Karpas-422 (cell line): ENCODE data around the gene RCOR3. TPM values are rescaled to one million over a fixed set of nuclear protein-coding genes. Genes with fewer than 3 reads are reported as not detected.

Experiments
- DNase-seq: peaks from one replicate; pipeline ENCODE4 v3.0.0-alpha.2; 2015
- H2AFZ ChIP-seq: fragments of 200-600 bp; sonication (generic); 2 replicates; pipeline ENCODE4 v1.6.1; 2014; ENCODE audit warnings: antibody characterized with exemption, low read length, mixed read lengths
- H3K27ac ChIP-seq: fragments of 200-600 bp; sonication (generic); 2 replicates; pipeline ENCODE4 v1.5.1; 2014; ENCODE audit warnings: mild to moderate bottlenecking, low read length, moderate library complexity
- H3K27me3 ChIP-seq: fragments of 200-600 bp; sonication (generic); 2 replicates; pipeline ENCODE4 v1.6.1; 2014; ENCODE audit warnings: low read length, mixed read lengths
- H3K36me3 ChIP-seq: fragments of 200-600 bp; sonication (generic); 2 replicates; pipeline ENCODE4 v1.6.1; 2014; ENCODE audit warnings: low read length, mixed read lengths; ENCODE audit not compliant: insufficient read depth
- H3K4me1 ChIP-seq: fragments of 200-600 bp; sonication (generic); 2 replicates; pipeline ENCODE4 v1.6.1; 2014; ENCODE audit warnings: mild to moderate bottlenecking, low read length, mixed read lengths
- H3K4me2 ChIP-seq: fragments of 200-600 bp; sonication (generic); 2 replicates; pipeline ENCODE4 v1.6.1; 2014; ENCODE audit warnings: low read length, low read depth, mild to moderate bottlenecking; ENCODE audit not compliant: poor library complexity, severe bottlenecking
- H3K4me3 ChIP-seq: fragments of 200-600 bp; sonication (generic); 2 replicates; pipeline ENCODE4 v1.5.1; 2014; ENCODE audit warnings: mild to moderate bottlenecking, antibody characterized with exemption, low read length, mixed read lengths
- H3K79me2 ChIP-seq: fragments of 200-600 bp; sonication (generic); 2 replicates; pipeline ENCODE4 v1.6.1; 2014; ENCODE audit warnings: mild to moderate bottlenecking, low read length, mixed read lengths
- H3K9ac ChIP-seq: fragments of 200-600 bp; sonication (generic); 2 replicates; pipeline ENCODE4 v1.6.0; 2014; ENCODE audit warnings: low read length
- H3K9me2 ChIP-seq: fragments of 200-600 bp; sonication (generic), shearing (Covaris generic); replicated peaks from 2 replicates; pipeline ENCODE4 v1.6.0; 2014; ENCODE audit warnings: mild to moderate bottlenecking, low read length, moderate library complexity; ENCODE audit not compliant: insufficient read depth
- H3K9me3 ChIP-seq: fragments of 300-700, 200-600 bp; sonication (generic); 2 replicates; pipeline ENCODE4 v1.6.1; 2014; ENCODE audit warnings: low read length, mixed read lengths
- H4K20me1 ChIP-seq: fragments of 200-600 bp; sonication (generic); 2 replicates; pipeline ENCODE4 v1.6.1; 2014; ENCODE audit warnings: mild to moderate bottlenecking, antibody characterized with exemption, low read length, low read depth; ENCODE audit not compliant: insufficient read depth
- total RNA-seq: library from RNA; depleted of rRNA; stranded (reverse); fragments of >200 nt; shearing (Covaris generic); gene quantifications from 2 replicates; pipeline ENCODE4 v1.2.3, GENCODE V29; 2014; ENCODE audit warnings: low replicate concordance

RCOR3 gene
- total RNA-seq, 1 experiment from 2014 or later = 43.0 TPM

DNA sequence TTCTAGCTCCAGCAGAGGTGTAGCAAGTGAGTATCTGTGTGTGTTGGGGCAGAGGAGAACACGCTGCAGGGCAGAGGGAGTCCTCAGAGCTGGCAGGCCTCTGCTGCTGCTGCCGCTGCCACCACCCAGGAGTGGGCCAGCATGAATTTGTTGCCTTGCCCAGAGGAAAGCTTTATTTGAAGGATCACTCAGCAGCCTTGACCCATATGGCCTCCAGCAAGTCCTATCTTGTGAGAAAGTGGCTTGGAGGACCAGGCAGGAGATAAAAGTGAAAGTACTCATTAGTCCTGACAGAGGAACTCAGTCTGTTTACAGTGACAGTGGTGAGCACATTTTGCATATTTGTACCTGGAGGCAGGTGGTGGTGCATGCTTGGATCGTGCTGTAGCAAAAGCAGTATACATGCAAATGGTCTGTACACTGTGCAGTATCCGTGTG lies 70.6 kb downstream of the RCOR3 start:
- no peak overlapping the region for H2AFZ ChIP-seq
- no peaks in the 10 kb centered on the region for H4K20me1 ChIP-seq
- H3K4me2 ChIP-seq = peak overlapping the region; percentile 88
- H3K4me1 ChIP-seq = peaks cover 65% of the 10 kb centered on the region
- H3K36me3 ChIP-seq = no peaks in the 10 kb centered on the region
- H3K79me2 ChIP-seq = peaks cover 53% of the 10 kb centered on the region
- no peaks in the 10 kb centered on the region for H3K27me3 ChIP-seq
- no peaks in the 10 kb centered on the region for H3K9me2 ChIP-seq
- peak overlapping the region; percentile 80; the same call in 1 of the 2 replicates for H3K4me3 ChIP-seq
- peak overlapping the region; percentile 51 for H3K27ac ChIP-seq
- DNase-seq = peak; percentile 77
- H3K9ac ChIP-seq = peak overlapping the region; percentile 79
- no peaks in the 10 kb centered on the region for H3K9me3 ChIP-seq

DNA sequence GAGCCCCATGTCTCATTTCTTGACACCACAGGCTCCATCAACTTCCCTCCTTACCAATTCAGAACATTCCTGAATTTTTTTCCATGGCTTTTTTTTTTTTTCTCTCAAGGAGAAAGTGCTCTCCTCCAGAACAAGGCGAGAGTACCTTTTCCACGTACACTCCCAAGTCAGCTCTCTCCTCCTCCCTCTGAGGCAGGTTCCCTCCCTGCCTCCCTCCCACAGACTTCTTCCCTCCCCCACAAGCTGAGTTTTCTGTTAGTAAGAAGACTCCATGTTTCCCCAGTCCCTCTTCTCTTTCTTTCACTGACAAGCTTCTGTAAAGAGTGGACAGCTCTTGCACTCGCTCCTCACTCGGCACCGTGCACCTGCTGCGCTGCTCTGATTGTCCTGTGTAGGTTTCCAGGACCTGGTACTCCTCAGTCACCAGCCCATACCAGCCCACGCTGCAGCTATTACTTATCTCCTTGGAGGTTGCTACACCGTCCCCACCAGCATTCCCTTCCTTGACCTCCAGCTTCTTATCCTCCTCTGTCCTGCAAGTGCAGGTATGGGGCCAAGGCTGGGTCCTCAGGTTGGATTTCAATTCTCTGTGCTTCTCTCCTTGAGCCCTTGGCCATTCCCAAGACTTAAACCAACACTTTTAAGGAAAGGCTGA lies 71.2 kb downstream of the RCOR3 start:
- no peaks in the 10 kb centered on the region for H3K9me2 ChIP-seq
- H3K4me2 ChIP-seq = peak overlapping the region; percentile 88
- no peaks in the 10 kb centered on the region for H3K27me3 ChIP-seq
- no peak overlapping the region for H3K27ac ChIP-seq
- H4K20me1 ChIP-seq = no peaks in the 10 kb centered on the region
- H3K79me2 ChIP-seq = peaks cover 55% of the 10 kb centered on the region
- H3K9me3 ChIP-seq = no peaks in the 10 kb centered on the region
- no peak overlapping the region for H3K9ac ChIP-seq
- H3K4me3 ChIP-seq = peak overlapping the region; percentile 80; the same call in 1 of the 2 replicates
- H3K4me1 ChIP-seq = peaks cover 71% of the 10 kb centered on the region
- no peak overlapping the region for H2AFZ ChIP-seq
- H3K36me3 ChIP-seq = no peaks in the 10 kb centered on the region
- no peak for DNase-seq

DNA sequence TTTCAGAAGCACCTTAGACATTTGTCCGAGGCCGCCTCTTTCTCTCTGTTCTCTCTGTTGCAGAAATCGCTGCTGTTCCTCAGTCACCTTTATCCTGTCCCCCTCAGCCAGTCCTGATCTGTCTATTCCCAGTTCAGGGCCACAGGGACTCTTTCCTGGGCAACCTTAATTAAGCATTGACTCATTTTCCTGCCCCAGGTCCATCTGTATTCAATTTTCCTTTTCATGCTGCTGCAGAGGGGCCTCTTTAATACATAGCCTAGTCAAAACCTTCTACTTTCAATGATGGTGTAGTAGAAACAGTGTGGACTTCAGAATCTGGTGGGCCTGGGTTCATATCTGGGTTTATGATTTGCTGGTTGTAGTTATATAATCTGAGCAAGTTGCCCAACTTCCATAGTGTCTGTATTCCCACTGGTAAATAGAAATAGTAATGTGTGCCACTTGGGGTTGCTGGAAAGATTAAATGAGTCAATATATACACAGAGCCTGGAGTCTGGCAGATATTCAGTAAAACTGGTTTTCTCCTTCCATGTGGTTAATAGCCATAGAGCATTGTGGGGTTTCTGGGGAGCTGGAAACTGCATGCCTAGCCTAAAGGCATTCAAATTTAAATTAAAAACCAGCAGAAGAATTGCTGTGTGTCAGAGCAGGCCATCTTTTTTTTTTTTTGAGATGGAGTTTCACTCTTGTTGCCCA lies 72.0 kb downstream of the RCOR3 start:
- H3K4me1 ChIP-seq = peaks cover 78% of the 10 kb centered on the region
- H3K79me2 ChIP-seq = peaks cover 56% of the 10 kb centered on the region
- peak overlapping the region; percentile 88 for H3K4me2 ChIP-seq
- H3K4me3 ChIP-seq = no peak overlapping the region
- H4K20me1 ChIP-seq = no peaks in the 10 kb centered on the region
- no peaks in the 10 kb centered on the region for H3K9me2 ChIP-seq
- no peak overlapping the region; the same call in 1 of the 2 replicates for H3K27ac ChIP-seq
- H2AFZ ChIP-seq = no peak overlapping the region
- no peaks in the 10 kb centered on the region for H3K9me3 ChIP-seq
- H3K36me3 ChIP-seq = no peaks in the 10 kb centered on the region
- H3K27me3 ChIP-seq = no peaks in the 10 kb centered on the region
- H3K9ac ChIP-seq = no peak overlapping the region
- no peak for DNase-seq

DNA sequence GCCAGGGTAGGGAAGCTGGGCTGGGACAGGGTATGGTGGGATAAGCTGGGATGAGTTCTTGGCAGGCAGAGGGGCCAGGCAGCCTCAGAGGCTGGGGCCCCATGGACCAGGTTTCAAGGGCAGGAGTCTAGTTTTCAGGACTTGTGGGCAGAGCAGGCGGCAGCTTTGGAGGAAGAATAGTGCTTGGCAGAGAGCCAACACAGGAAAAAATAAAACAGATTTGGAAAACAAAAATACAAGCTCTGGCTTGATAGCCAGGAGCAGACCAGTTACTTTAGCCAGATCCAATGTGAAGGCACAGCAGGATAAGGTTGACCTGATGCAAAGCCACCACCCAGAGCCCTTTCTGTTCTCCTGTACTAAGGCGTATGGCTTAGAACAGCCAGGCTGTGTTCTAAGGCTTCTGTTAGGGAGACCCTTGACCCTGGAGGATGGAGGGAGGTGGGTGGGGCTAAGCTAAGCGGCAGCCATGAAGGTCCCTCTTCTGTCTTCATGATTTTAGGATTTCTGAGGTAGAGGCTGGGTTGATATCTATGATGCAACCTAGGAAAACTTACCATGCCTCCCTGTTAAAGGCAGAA lies 73.0 kb downstream of the RCOR3 start:
- Histone ChIP-seq H3K36me3 (no peaks in the 10 kb centered on the region), H3K79me2 (peaks cover 65% of the 10 kb centered on the region), H3K9ac (no peak overlapping the region; the same call in 1 of the 2 replicates), H4K20me1 (no peaks in the 10 kb centered on the region), H3K9me2 (no peaks in the 10 kb centered on the region), H3K4me1 (peaks cover 74% of the 10 kb centered on the region), H3K4me2 (no peak overlapping the region), H2AFZ (no peak overlapping the region), H3K9me3 (no peaks in the 10 kb centered on the region), H3K4me3 (no peak overlapping the region), H3K27ac (no peak overlapping the region), H3K27me3 (no peaks in the 10 kb centered on the region)
- no peak for DNase-seq

DNA sequence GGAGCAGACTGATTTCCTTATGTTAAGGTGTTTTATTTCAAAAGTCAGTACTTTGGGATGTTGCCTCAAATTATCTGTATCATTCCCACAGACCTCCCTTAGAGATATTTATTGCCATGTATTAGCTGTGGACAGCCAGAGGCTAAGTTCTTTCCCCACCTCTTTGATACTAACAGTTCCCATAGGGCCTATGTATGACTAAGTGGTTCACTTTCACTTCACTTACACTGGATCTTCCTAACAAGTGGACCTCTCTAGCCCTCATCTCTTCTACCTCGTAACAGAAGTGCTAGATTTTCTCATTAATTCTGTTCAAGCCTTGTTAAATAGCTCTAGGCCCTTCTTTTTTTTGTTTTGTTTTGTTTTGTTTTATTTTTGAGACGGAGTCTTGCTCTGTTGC lies 73.7 kb downstream of the RCOR3 start:
- no peak overlapping the region for H3K4me2 ChIP-seq
- no peaks in the 10 kb centered on the region for H4K20me1 ChIP-seq
- no peak overlapping the region for H2AFZ ChIP-seq
- H3K9me3 ChIP-seq = no peaks in the 10 kb centered on the region
- H3K4me3 ChIP-seq = no peak overlapping the region
- no peaks in the 10 kb centered on the region for H3K36me3 ChIP-seq
- H3K4me1 ChIP-seq = peaks cover 67% of the 10 kb centered on the region
- no peak for DNase-seq
- H3K9ac ChIP-seq = no peak overlapping the region
- H3K79me2 ChIP-seq = peaks cover 69% of the 10 kb centered on the region
- H3K27ac ChIP-seq = no peak overlapping the region
- H3K27me3 ChIP-seq = no peaks in the 10 kb centered on the region
- H3K9me2 ChIP-seq = no peaks in the 10 kb centered on the region

DNA sequence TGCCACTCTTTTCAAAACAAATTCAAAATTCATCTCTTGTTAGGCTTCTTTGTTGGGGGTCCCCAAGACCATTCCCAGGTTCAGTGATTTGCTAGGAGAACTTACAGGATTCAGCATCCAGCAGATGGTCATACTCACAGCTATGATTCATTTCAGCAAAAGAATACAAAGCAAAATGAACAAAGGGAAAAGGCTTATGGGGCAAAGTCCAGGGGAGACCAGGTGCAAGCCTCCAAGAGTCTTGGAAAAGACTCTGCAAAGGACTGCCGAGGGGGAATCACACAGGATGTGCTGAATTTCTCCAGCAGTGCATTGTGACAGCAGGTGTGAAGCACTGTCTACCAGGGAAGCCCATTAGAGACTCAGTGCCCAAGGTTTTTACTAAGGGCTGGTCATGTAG lies 74.7 kb downstream of the RCOR3 start:
- no peak overlapping the region for H3K27ac ChIP-seq
- no peaks in the 10 kb centered on the region for H3K9me2 ChIP-seq
- no peak overlapping the region for H2AFZ ChIP-seq
- no peak overlapping the region for H3K9ac ChIP-seq
- no peaks in the 10 kb centered on the region for H3K9me3 ChIP-seq
- no peak overlapping the region for H3K4me2 ChIP-seq
- H3K79me2 ChIP-seq = peaks cover 64% of the 10 kb centered on the region
- H3K4me1 ChIP-seq = peaks cover 56% of the 10 kb centered on the region
- no peak overlapping the region for H3K4me3 ChIP-seq
- H3K27me3 ChIP-seq = no peaks in the 10 kb centered on the region
- H3K36me3 ChIP-seq = no peaks in the 10 kb centered on the region
- H4K20me1 ChIP-seq = no peaks in the 10 kb centered on the region
- no peak for DNase-seq

DNA sequence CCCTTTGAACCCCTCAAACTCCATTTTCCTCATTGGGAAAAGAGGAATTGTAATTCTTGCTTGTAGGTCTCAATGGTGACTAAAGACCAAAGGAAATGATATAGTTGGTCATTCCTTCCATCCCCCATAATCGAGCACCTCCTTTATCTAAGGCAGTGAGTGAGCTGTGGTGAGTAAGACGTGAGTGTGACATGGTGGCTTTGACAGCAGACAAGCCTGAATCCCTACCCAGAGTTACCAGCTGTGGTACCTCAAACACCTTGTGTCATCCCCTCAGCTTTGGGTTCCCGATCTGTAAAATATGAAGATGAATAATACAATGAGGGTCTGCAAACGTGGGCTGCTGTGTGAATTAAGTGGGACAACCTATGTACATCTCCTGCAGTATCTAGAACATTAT lies 75.8 kb downstream of the RCOR3 start:
- no peaks in the 10 kb centered on the region for H3K27me3 ChIP-seq
- peaks cover 46% of the 10 kb centered on the region for H3K4me1 ChIP-seq
- peak overlapping the region; percentile 20 for H3K4me2 ChIP-seq
- no peaks in the 10 kb centered on the region for H4K20me1 ChIP-seq
- no peak overlapping the region for H3K4me3 ChIP-seq
- no peak overlapping the region for H2AFZ ChIP-seq
- DNase-seq = no peak
- H3K9me2 ChIP-seq = no peaks in the 10 kb centered on the region
- H3K9me3 ChIP-seq = no peaks in the 10 kb centered on the region
- H3K79me2 ChIP-seq = peaks cover 64% of the 10 kb centered on the region
- no peak overlapping the region for H3K9ac ChIP-seq
- no peaks in the 10 kb centered on the region for H3K36me3 ChIP-seq
- H3K27ac ChIP-seq = peak overlapping the region; percentile 31

DNA sequence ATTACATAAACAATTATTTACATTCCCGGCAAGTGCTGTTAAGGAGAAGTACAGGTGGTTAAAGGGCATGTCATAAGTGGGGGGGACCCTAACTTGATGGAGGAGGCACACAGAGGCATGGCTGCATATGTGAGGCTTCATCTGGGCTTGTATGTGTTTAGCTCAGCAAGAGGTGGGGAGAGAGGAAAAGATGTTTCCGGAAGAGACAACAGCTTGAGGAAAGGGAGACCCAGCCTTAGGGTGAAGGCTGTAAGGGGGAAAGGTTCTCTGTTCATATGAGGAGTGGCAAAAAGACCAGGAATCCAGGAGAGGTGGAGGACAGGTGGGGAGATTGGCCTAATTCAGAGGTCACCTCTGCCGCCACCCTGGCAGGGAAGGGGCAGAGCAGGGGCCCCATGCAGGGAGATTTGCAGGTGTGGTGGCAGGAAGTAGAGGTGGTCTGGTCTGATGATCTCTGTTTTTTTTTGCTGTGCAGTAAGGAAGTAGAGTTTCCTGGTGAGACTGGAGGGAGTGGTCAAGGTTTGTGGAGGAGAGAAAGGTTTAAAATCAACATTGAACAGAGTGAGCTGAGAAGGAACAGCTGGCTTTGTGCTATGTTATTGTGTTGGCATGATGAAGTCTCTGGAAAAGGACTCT lies 76.5 kb downstream of the RCOR3 start:
- Histone ChIP-seq H3K4me1 (peaks cover 39% of the 10 kb centered on the region), H3K4me2 (peak overlapping the region; percentile 20), H3K9ac (no peak overlapping the region; the same call in 1 of the 2 replicates), H3K9me2 (no peaks in the 10 kb centered on the region), H3K79me2 (peaks cover 59% of the 10 kb centered on the region), H2AFZ (no peak overlapping the region), H3K4me3 (no peak overlapping the region; the same call in 1 of the 2 replicates), H3K9me3 (no peaks in the 10 kb centered on the region), H4K20me1 (no peaks in the 10 kb centered on the region), H3K27ac (peak overlapping the region; percentile 31), H3K36me3 (no peaks in the 10 kb centered on the region), H3K27me3 (no peaks in the 10 kb centered on the region)
- peak; percentile 51 for DNase-seq
